VCaP (cell line): ENCODE measurements around the gene KCTD2.

Experiments used
- H3K27ac ChIP-seq: fragments of 450-650 bp; 2 replicates; pipeline ENCODE4 v1.5.1; 2017
- CTCF ChIP-seq: fragments of 450-650 bp; conservative IDR thresholded peaks from 2 replicates; pipeline ENCODE4 v1.5.1; 2017; ENCODE audit warnings: mild to moderate bottlenecking, moderate library complexity

Gene KCTD2

GRCh38 chr17:75049057-75049456 is 2.0 kb downstream of the KCTD2 start:
- H3K27ac ChIP-seq: peak overlapping the region; percentile 88

GRCh38 chr17:75049706-75050105 is 2.7 kb downstream of the KCTD2 start:
- TF ChIP-seq CTCF: no peak
- H3K27ac ChIP-seq: no peak overlapping the region

More at GRCh38 chr17:75049057-75049456, 2.0 kb downstream of the KCTD2 start:
- no peak for TF ChIP-seq CTCF

GRCh38 chr17:75051941-75052340 is 4.9 kb downstream of the KCTD2 start:
- no peak overlapping the region for H3K27ac ChIP-seq
- no peak for TF ChIP-seq CTCF

DNA sequence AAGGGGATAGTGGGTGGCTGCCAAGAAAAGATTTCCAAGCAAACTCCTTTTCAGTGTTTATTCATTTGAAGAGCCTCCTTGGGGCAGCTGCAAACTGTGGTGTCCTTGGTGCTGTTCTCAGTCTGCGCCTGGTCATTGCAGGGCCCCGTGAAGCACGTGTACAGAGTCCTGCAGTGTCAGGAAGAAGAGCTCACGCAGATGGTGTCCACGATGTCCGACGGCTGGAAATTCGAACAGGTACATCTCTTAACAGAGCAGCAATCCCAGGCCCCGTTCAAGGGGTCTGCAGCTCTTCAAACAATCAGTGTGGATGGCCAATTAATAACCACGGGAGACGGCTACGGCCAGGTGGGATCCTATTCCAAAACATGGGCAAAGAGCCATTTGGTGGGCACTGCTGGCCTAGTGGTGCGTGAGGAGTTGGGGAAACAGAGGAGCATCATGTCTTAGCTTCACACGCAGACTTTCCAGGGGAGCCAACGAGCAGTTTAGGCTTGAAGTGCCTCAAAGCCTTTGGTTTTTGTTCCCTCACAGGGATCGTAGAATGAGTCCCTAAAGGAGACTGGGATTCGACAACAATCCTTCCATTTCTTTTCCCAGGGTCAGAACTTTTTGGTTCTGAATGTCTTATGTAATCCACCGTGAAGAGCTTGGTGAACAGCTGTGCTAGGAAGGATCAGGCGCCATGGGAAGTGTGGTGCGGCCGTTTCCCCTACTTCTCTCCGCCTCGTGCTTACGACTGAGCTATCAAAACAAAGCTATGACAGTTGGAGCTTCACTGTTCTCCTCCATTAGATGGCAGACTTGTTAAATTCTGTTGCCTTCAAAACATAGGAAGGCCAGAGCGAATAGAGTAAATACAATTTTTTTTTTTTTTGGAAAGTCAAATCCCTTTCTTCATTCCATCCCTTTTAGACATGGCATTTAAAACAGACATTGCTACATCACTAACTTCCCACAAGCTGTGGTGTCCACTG is 12.6 kb downstream of the KCTD2 start:
- TF ChIP-seq CTCF: peak; percentile 76
- peak overlapping the region; percentile 45 for H3K27ac ChIP-seq

- H3K27ac ChIP-seq: peak overlapping the region; percentile 45
- no peak for TF ChIP-seq CTCF
These were observed 13.5 kb downstream of the KCTD2 start for GRCh38 chr17:75060434-75061054.

GRCh38 chr17:75061055-75061438 is 14.0 kb downstream of the KCTD2 start:
- no peak for TF ChIP-seq CTCF
- H3K27ac ChIP-seq: no peak overlapping the region

DNA sequence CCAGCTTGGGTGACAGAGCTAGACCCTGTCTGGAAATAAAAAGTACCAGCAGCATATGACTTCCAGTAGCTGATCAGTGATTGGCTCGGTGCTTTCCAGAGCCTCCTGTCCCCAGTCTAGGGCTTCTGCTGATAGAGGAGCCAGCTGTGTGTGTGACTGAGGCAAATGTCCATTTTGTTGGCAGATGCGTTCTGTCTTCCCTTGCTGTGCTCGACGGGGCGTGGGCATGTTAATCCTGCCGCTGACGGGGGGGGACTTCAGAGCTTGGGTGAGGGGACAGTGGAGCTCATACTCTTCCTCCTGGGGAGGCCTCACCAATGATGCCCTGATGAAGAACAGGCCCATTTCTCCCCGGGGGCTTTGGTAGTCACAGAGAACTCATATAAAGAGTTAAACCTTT is 14.6 kb downstream of the KCTD2 start:
- TF ChIP-seq CTCF: no peak
- no peak overlapping the region for H3K27ac ChIP-seq
